ENCODE results near the gene ZBTB17.

GRCh38 chr1:15899266-15899665 is 76.6 kb downstream of the ZBTB17 start:
- TF ChIP-seq CTCF (IDR thresholded peaks at IDR 0.05): no peak
- TF ChIP-seq ZFX (IDR thresholded peaks at IDR 0.05; ENCODE audit: borderline replicate concordance): no peak
